H1 (cell line): ENCODE measurements around the gene DICER1. TPM values are rescaled to one million over a fixed set of nuclear protein-coding genes. Genes with fewer than 3 reads are reported as not detected.

Experiments used
- CTCF ChIA-PET: fragments of 300-600 bp; sonication (Branson Sonifier 250); formaldehyde crosslinking; loops from one replicate; lab custom pipeline; 2021; ENCODE audit not compliant: partially characterized antibody; lab: Charles Lee
- POLR2A ChIA-PET: fragments of 300-600 bp; sonication (Branson Sonifier 250); formaldehyde crosslinking; loops from one replicate; lab custom pipeline; 2021; ENCODE audit warnings: inconsistent platforms; ENCODE audit not compliant: partially characterized antibody; lab: Charles Lee
- DNase-seq, 2 experiments: peaks; one replicate each; pipeline versions ENCODE4 v3.0.0 to v3.0.0-alpha.2; 2010 to 2022; ENCODE audit warnings: low spot score in 2 of 2, low read depth in 1 of 2, mixed read lengths in 1 of 2
- FAIRE-seq: peaks from 2 replicates; lab custom pipeline; 2011; peaks lifted over from hg19 to GRCh38; lab: Jason Lieb, UNC
- H2AFZ ChIP-seq: 2 replicates; pipeline ENCODE4 v1.8.1; 2012; ENCODE audit warnings: low read length, inconsistent platforms
- H2AK5ac ChIP-seq: 2 replicates; pipeline ENCODE4 v1.6.1; 2013; ENCODE audit warnings: low read depth, low read length
- H2BK120ac ChIP-seq: replicated peaks from 2 replicates; pipeline ENCODE3; 2013; ENCODE audit warnings: low read depth, low read length, inconsistent platforms
- H2BK12ac ChIP-seq: 2 replicates; pipeline ENCODE4 v1.6.1; 2013; ENCODE audit warnings: low read depth, low read length
- H2BK15ac ChIP-seq: 2 replicates; pipeline ENCODE4 v1.6.1; 2013; ENCODE audit warnings: low read length
- H2BK20ac ChIP-seq: 2 replicates; pipeline ENCODE4 v1.6.1; 2013; ENCODE audit warnings: low read length
- H2BK5ac ChIP-seq: 2 replicates; pipeline ENCODE4 v1.6.1; 2013; ENCODE audit warnings: low read depth, low read length
- H3K14ac ChIP-seq: 2 replicates; pipeline ENCODE4 v1.6.1; 2013; ENCODE audit warnings: inconsistent platforms; ENCODE audit not compliant: insufficient read length
- H3K18ac ChIP-seq: 2 replicates; pipeline ENCODE4 v1.6.1; 2013; ENCODE audit warnings: low read length; ENCODE audit errors: extremely low read depth
- H3K23ac ChIP-seq: 2 replicates; pipeline ENCODE4 v1.6.1; 2013; ENCODE audit warnings: inconsistent platforms; ENCODE audit not compliant: insufficient read length
- H3K23me2 ChIP-seq: 2 replicates; pipeline ENCODE4 v1.6.1; 2013; ENCODE audit warnings: low read depth, low read length
- H3K27ac ChIP-seq: 2 replicates; pipeline ENCODE4 v1.6.1; 2011; ENCODE audit warnings: low read depth, low read length, inconsistent platforms
- H3K27me3 ChIP-seq, 4 experiments: replicated peaks in 1 of 4; 1 replicate in 1 of 4; 2 replicates in 3 of 4; pipeline versions ENCODE4 v1.6.1 to v1.8.1; 2011 to 2013; ENCODE audit warnings: low read length in 3 of 4, mild to moderate bottlenecking in 3 of 4, inconsistent platforms in 2 of 4, mixed read lengths in 2 of 4, moderate library complexity in 1 of 4; ENCODE audit not compliant: control insufficient read depth in 3 of 4, insufficient read depth in 3 of 4; ENCODE audit errors: extremely low read depth in 1 of 4
- H3K36me3 ChIP-seq, 4 experiments: 2 replicates each; pipeline versions ENCODE4 v1.6.1 to v1.8.1; 2011 to 2013; ENCODE audit warnings: mild to moderate bottlenecking in 4 of 4, low read length in 3 of 4, moderate library complexity in 2 of 4, control low read depth in 1 of 4, inconsistent platforms in 1 of 4; ENCODE audit not compliant: insufficient read depth in 4 of 4, control insufficient read depth in 2 of 4
- H3K4ac ChIP-seq: replicated peaks from 2 replicates; pipeline ENCODE3; 2013; ENCODE audit warnings: low read length, low read depth, mixed read lengths, inconsistent platforms; ENCODE audit not compliant: insufficient read length
- H3K4me1 ChIP-seq, 4 experiments: replicated peaks in 1 of 4; 1 replicate in 1 of 4; 2 replicates in 3 of 4; pipeline versions ENCODE4 v1.6.1 to v1.8.1; 2011 to 2013; ENCODE audit warnings: low read length in 3 of 4, inconsistent platforms in 2 of 4, mixed read lengths in 1 of 4; ENCODE audit not compliant: insufficient read depth in 4 of 4, control insufficient read depth in 3 of 4
- H3K4me2 ChIP-seq, 2 experiments: 2 replicates each; pipeline versions ENCODE4 v1.6.1 to v1.8.1; 2011 to 2013; ENCODE audit warnings: low read depth in 2 of 2, low read length in 2 of 2, control low read depth in 1 of 2, inconsistent platforms in 1 of 2, mild to moderate bottlenecking in 1 of 2; ENCODE audit not compliant: insufficient read depth in 1 of 2
- H3K4me3 ChIP-seq, 4 experiments: fragments of 200-600, 300-600 bp in 1 of 4; sonication (generic), shearing (Covaris generic), sonication (Bioruptor Twin) in 1 of 4; 2 replicates each; pipeline versions ENCODE4 v1.5.1 to v1.8.1; 2011 to 2016; ENCODE audit warnings: low read length in 4 of 4, low read depth in 3 of 4, control low read depth in 2 of 4, inconsistent platforms in 2 of 4, mild to moderate bottlenecking in 2 of 4, mixed read lengths in 1 of 4, moderate library complexity in 1 of 4; ENCODE audit not compliant: insufficient read depth in 2 of 4; ENCODE audit errors: extremely low read depth in 1 of 4
- H3K56ac ChIP-seq: replicated peaks from 2 replicates; pipeline ENCODE3; 2013; ENCODE audit warnings: low read depth, mild to moderate bottlenecking, mixed read lengths, low read length, inconsistent platforms; ENCODE audit not compliant: insufficient read length
- H3K79me1 ChIP-seq: 2 replicates; pipeline ENCODE4 v1.6.1; 2013; ENCODE audit warnings: low read depth, low read length, control low read depth
- H3K79me2 ChIP-seq, 2 experiments: 2 replicates each; pipeline versions ENCODE4 v1.6.1 to v1.8.1; 2012 to 2013; ENCODE audit warnings: low read length in 2 of 2, mild to moderate bottlenecking in 2 of 2, inconsistent platforms in 1 of 2; ENCODE audit not compliant: insufficient read depth in 2 of 2, control insufficient read depth in 1 of 2
- H3K9ac ChIP-seq, 4 experiments: replicated peaks in 1 of 4; 1 replicate in 1 of 4; 2 replicates in 3 of 4; pipeline versions ENCODE4 v1.6.1 to v1.8.1; 2011 to 2013; ENCODE audit warnings: low read depth in 3 of 4, low read length in 3 of 4, control low read depth in 2 of 4, mild to moderate bottlenecking in 2 of 4, moderate library complexity in 2 of 4, inconsistent platforms in 1 of 4; ENCODE audit errors: extremely low read depth in 1 of 4
- H3K9me3 ChIP-seq, 2 experiments: 2 replicates each; pipeline versions ENCODE4 v1.6.1 to v1.8.1; 2012 to 2013; ENCODE audit warnings: mild to moderate bottlenecking in 2 of 2, moderate library complexity in 2 of 2, control low read depth in 1 of 2, inconsistent platforms in 1 of 2, low read depth in 1 of 2, low read length in 1 of 2, mixed read lengths in 1 of 2; ENCODE audit not compliant: insufficient read depth in 2 of 2
- H4K20me1 ChIP-seq, 2 experiments: replicated peaks in 1 of 2; 2 replicates each; pipeline versions ENCODE3 to v1.8.1; 2011 to 2013; ENCODE audit warnings: inconsistent platforms in 2 of 2, low read length in 2 of 2, mild to moderate bottlenecking in 1 of 2; ENCODE audit not compliant: insufficient read depth in 2 of 2, control insufficient read depth in 1 of 2
- H4K5ac ChIP-seq: 2 replicates; pipeline ENCODE4 v1.6.1; 2013; ENCODE audit warnings: low read length, low read depth, mixed read lengths, inconsistent platforms; ENCODE audit not compliant: insufficient read length
- H4K8ac ChIP-seq: 2 replicates; pipeline ENCODE4 v1.8.0; 2013; ENCODE audit warnings: mild to moderate bottlenecking, moderate library complexity, low read length, inconsistent platforms; ENCODE audit not compliant: insufficient read depth; ENCODE audit errors: extremely low read depth
- H4K91ac ChIP-seq: replicated peaks from 2 replicates; pipeline ENCODE3; 2013; ENCODE audit warnings: low read length, mixed read lengths, inconsistent platforms; ENCODE audit not compliant: insufficient read length
- CBX5 ChIP-seq: fragments of 300-800, 300-1000 bp; sonication (generic); IDR thresholded peaks from 2 replicates; pipeline ENCODE4 v1.7.1; 2016; ENCODE audit warnings: antibody characterized with exemption, low read length, low read depth
- KDM4A ChIP-seq: IDR thresholded peaks from one replicate; pipeline ENCODE4 v1.7.1; 2012; ENCODE audit warnings: low read depth, mild to moderate bottlenecking, moderate library complexity, low read length, inconsistent platforms; ENCODE audit not compliant: severe bottlenecking
- WGBS, 2 experiments: shearing (Covaris generic) in 1 of 2; methylation state at CpG; one replicate each; pipeline versions ENCODE4 v1.1.6 to v1.1.7; 2013 to 2015; ENCODE audit warnings: low lambda C conversion rate in 2 of 2, mixed read lengths in 2 of 2, inconsistent platforms in 1 of 2, low coverage in 1 of 2, missing lambda C conversion rate in 1 of 2; ENCODE audit not compliant: insufficient replicate concordance in 2 of 2, insufficient coverage in 1 of 2, insufficient read length in 1 of 2; ENCODE audit errors: extremely low coverage in 1 of 2, missing lambda C conversion rate in 1 of 2; 5-methylcytosine and 5-hydroxymethylcytosine counted together
- polyA plus RNA-seq, 7 experiments: library from polyadenylated mRNA; depleted of rRNA in 3 of 7; stranded (reverse) in 5 of 7; unstranded in 2 of 7; fragments of >200 nt in 5 of 7; fragments of 200-250 nt in 2 of 7; gene quantifications; 1 replicate in 5 of 7; 2 replicates in 1 of 7; 4 replicates in 1 of 7; pipeline versions ENCODE4 v1.2.1 to v1.2.3, GENCODE V29; 2011 to 2013; ENCODE audit warnings: missing spikeins in 2 of 7, mixed read lengths in 2 of 7
- total RNA-seq: library from RNA; stranded (reverse); fragmentation: NEBNext Ultra II Directional; extraction: Animal tissue kit (Norgen Biotek cat#: 25700); gene quantifications from 2 replicates; pipeline ENCODE4 v1.2.1, GENCODE V29; 2021
- TF ChIP-seq, protein P1 (sequence below): IDR thresholded peaks from 2 replicates; pipeline ENCODE4 v1.6.1; 2011; ENCODE audit warnings: low read length, improper control_type of control experiment
- TF ChIP-seq, protein P2 (sequence below): IDR thresholded peaks from 2 replicates; pipeline ENCODE4 v1.6.1; 2012; ENCODE audit warnings: low read length, inconsistent platforms

DICER1 gene
- total and polyA plus RNA-seq, 2 of the 8 experiments (the other 6 are each of a cell fraction or from before 2014, with no cell fraction given): 11.9 to 61.8 TPM

DNA sequence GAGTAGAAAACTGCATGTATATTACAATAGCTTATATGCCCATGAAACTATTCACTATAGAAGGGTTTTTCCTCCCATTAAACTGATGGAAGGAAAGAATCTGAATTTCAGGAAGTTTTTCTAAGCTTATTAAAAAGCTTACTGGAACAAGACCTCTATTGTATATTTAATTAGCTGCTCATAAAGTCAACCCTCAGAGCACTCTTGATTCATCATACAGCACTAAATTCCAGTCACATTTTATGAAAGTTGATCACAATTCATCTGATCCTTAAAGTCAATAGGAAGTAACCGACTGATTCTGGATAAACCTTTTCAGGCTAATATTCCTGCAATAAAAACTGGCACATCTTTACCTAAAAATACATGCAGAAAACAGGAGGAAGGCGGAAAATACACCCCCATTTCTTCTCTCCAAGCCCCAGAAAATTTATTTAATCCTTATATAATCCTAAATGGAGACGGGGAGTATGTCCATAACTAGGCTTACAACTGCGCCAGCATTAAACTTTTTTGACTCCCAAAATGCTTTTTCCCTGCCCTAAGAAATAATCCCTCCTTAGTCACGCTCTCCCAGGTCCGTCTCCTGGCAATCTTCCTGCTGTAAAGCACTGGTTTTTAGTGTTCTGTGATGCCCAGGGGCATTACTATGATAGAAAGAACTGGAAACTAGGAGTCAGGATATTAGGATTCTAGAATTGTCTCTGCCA, 35.3 kb downstream of the DICER1 start:
- no peaks in the 10 kb centered on the region for H3K27me3 ChIP-seq
- no peak overlapping the region for H2BK20ac ChIP-seq
- H4K91ac ChIP-seq: no peak overlapping the region
- CTCF ChIA-PET: interaction anchor here (1.0 kb wide), 1 partner anchor 8 kb away, joined by 3 read pairs; no protein-coding TSS in a partner anchor
- H2AFZ ChIP-seq: no peak overlapping the region
- H3K9ac ChIP-seq: no peak overlapping the region
- no peak overlapping the region for H2BK12ac ChIP-seq
- no peak overlapping the region for H4K5ac ChIP-seq
- H3K79me2 ChIP-seq: peaks cover 0 to 4% of the 10 kb centered on the region in 2 experiments; a peak in 1 of 4 replicates
- H2BK120ac ChIP-seq: no peak overlapping the region
- H2AK5ac ChIP-seq: no peak overlapping the region
- WGBS, 2 experiments: 89% methylated on average over 6 of the region's 6 CpGs; no CpG with 5 or more reads in 1 of the 2 experiments
- no peak overlapping the region for H3K27ac ChIP-seq
- peaks cover 3 to 10% (median 7%) of the 10 kb centered on the region in 4 experiments; a peak in 6 of 7 replicates for H3K4me1 ChIP-seq
- TF ChIP-seq, protein P1, sequence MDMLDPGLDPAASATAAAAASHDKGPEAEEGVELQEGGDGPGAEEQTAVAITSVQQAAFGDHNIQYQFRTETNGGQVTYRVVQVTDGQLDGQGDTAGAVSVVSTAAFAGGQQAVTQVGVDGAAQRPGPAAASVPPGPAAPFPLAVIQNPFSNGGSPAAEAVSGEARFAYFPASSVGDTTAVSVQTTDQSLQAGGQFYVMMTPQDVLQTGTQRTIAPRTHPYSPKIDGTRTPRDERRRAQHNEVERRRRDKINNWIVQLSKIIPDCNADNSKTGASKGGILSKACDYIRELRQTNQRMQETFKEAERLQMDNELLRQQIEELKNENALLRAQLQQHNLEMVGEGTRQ: no peak
- TF ChIP-seq KDM4A (no peak), CBX5 (no peak)
- TF ChIP-seq, protein P2, sequence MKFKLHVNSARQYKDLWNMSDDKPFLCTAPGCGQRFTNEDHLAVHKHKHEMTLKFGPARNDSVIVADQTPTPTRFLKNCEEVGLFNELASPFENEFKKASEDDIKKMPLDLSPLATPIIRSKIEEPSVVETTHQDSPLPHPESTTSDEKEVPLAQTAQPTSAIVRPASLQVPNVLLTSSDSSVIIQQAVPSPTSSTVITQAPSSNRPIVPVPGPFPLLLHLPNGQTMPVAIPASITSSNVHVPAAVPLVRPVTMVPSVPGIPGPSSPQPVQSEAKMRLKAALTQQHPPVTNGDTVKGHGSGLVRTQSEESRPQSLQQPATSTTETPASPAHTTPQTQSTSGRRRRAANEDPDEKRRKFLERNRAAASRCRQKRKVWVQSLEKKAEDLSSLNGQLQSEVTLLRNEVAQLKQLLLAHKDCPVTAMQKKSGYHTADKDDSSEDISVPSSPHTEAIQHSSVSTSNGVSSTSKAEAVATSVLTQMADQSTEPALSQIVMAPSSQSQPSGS: no peak
- no peak for FAIRE-seq
- H3K14ac ChIP-seq: no peak overlapping the region
- H3K56ac ChIP-seq: no peak overlapping the region
- H3K79me1 ChIP-seq: no peaks in the 10 kb centered on the region
- H3K4ac ChIP-seq: no peak overlapping the region
- no peak overlapping the region for H3K23ac ChIP-seq
- H3K9me3 ChIP-seq: no peaks in the 10 kb centered on the region
- no peak overlapping the region for H3K4me2 ChIP-seq
- H3K36me3 ChIP-seq: peaks cover 0 to 22% (median 3%) of the 10 kb centered on the region in 4 experiments; a peak in 6 of 8 replicates
- POLR2A ChIA-PET: no interaction called here
- H3K4me3 ChIP-seq: no peak overlapping the region
- no peak overlapping the region for H2BK15ac ChIP-seq
- no peak for DNase-seq
- no peaks in the 10 kb centered on the region for H4K20me1 ChIP-seq
- H3K18ac ChIP-seq: no peak overlapping the region
- H2BK5ac ChIP-seq: no peak overlapping the region
- H3K23me2 ChIP-seq: no peaks in the 10 kb centered on the region
- H4K8ac ChIP-seq: no peak overlapping the region
